ENCODE measurements around the gene MTG2. TPM values are rescaled to one million over a fixed set of nuclear protein-coding genes. Genes with fewer than 3 reads are reported as not detected.

Gene MTG2
- total and polyA plus RNA-seq, 2 donors from 2014 or later, result 36.1 to 45.2 TPM

DNA sequence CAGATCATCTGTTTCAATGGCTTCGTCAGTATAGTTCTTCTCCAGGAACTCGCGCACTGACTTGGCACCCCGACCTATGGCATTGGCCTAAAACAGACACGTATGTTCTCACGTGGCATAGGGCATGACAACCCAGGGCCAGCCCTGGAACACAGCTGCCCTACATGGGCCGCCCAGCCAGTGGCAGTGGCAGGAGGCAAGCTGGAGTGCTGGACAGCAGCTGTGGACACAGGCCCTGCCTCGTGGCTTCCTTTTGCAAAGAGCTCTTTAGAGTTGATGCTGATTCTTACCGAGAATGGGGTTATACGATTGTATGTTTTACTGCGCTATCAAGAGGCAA, 44.7 kb upstream of the MTG2 start:
- DNase-seq (no peak), FAIRE-seq (no peak)
- no peaks in the 10 kb centered on the region for H3K9me3 ChIP-seq (ENCODE audit: control insufficient read depth in 2 of 3, insufficient read depth in 1 of 3, low read length in 3 of 3)
- H3K36me3 ChIP-seq (ENCODE audit: control insufficient read depth in 2 of 3, insufficient read depth in 3 of 3, low read length in 3 of 3), result peaks cover 15 to 54% (median 48%) of the 10 kb centered on the region in 3 donors
- H3K27me3 ChIP-seq (ENCODE audit: control insufficient read depth, insufficient read depth, low read length), result no peaks in the 10 kb centered on the region
- no peak overlapping the region for H3K9ac ChIP-seq (ENCODE audit: low read length in 3 of 3)
- no peak overlapping the region for H3K4me3 ChIP-seq (ENCODE audit: low read length in 3 of 3)
- intact Hi-C loops (cut with DNase I), result loop anchor here (10.0 kb wide), 2 partner anchors 73 to 123 kb away; partner anchors contain the start of gene TAF4
- no peak overlapping the region for H3K27ac ChIP-seq (ENCODE audit: low read depth in 2 of 2, low read length in 2 of 2)
- TF ChIP-seq, protein P1, sequence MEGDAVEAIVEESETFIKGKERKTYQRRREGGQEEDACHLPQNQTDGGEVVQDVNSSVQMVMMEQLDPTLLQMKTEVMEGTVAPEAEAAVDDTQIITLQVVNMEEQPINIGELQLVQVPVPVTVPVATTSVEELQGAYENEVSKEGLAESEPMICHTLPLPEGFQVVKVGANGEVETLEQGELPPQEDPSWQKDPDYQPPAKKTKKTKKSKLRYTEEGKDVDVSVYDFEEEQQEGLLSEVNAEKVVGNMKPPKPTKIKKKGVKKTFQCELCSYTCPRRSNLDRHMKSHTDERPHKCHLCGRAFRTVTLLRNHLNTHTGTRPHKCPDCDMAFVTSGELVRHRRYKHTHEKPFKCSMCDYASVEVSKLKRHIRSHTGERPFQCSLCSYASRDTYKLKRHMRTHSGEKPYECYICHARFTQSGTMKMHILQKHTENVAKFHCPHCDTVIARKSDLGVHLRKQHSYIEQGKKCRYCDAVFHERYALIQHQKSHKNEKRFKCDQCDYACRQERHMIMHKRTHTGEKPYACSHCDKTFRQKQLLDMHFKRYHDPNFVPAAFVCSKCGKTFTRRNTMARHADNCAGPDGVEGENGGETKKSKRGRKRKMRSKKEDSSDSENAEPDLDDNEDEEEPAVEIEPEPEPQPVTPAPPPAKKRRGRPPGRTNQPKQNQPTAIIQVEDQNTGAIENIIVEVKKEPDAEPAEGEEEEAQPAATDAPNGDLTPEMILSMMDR (IDR thresholded peaks at IDR 0.05; ENCODE audit: borderline replicate concordance, extremely low read depth, insufficient read depth), result no peak
- peaks cover 0 to 16% (median 13%) of the 10 kb centered on the region in 3 donors for H3K4me1 ChIP-seq (ENCODE audit: control insufficient read depth in 2 of 3, insufficient read depth in 2 of 3, low read depth in 1 of 3, low read length in 3 of 3)

DNA sequence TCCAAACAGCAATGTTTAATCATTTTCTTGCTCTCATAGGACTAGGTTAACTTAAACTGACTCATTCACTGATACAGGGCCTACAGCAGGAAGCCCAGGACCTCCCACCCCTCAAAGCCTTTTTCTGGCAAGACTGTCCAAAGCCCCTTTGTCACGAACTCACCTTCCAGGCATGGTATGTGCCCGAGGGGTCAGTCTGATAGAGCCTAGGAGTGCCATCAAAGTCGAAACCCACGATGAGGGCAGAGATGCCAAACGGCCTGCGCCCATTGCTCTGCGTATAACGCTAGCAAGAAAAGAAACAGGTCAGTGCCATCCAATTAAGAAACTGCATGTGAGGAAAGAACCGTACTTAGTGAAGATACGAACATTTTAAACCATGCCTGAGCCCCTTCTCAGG, 43.9 kb upstream of the MTG2 start:
- Histone ChIP-seq H3K4me3 (ENCODE audit: low read length in 3 of 3) (no peak overlapping the region), H3K9ac (ENCODE audit: low read length in 3 of 3) (no peak overlapping the region), H3K36me3 (ENCODE audit: control insufficient read depth in 2 of 3, insufficient read depth in 3 of 3, low read length in 3 of 3) (peaks cover 15 to 54% (median 47%) of the 10 kb centered on the region in 3 donors), H3K27ac (ENCODE audit: low read depth in 2 of 2, low read length in 2 of 2) (no peak overlapping the region), H3K9me3 (ENCODE audit: control insufficient read depth in 2 of 3, insufficient read depth in 1 of 3, low read length in 3 of 3) (no peaks in the 10 kb centered on the region), H3K4me1 (ENCODE audit: control insufficient read depth in 2 of 3, insufficient read depth in 2 of 3, low read depth in 1 of 3, low read length in 3 of 3) (peaks cover 0 to 16% (median 13%) of the 10 kb centered on the region in 3 donors), H3K27me3 (ENCODE audit: control insufficient read depth, insufficient read depth, low read length) (no peaks in the 10 kb centered on the region)
- intact Hi-C loops (cut with DNase I), result loop anchor here (10.0 kb wide), 2 partner anchors 74 to 124 kb away; partner anchors contain the start of gene TAF4
- TF ChIP-seq, protein P1 (IDR thresholded peaks at IDR 0.05; ENCODE audit: borderline replicate concordance, extremely low read depth, insufficient read depth), result no peak
- FAIRE-seq, result no peak
- no peak for DNase-seq

DNA sequence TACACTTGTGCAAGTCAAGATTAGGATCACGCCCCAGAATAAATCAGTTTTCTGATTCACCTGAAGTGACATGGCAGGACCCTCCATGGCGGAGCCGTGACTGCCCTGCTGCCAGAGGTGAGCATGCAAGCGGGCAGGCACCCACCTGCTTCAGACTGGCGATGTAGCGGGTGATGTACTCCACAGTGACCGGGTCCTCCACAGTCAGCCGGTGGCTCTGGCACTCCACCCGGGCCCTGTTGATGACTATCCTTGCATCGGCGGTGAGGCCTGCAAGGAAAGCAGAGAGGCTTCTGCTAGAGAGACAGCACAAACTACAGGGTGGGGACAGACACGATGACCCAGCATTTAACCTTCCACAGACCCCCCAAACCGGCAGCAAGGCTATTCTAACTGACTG, 43.2 kb upstream of the MTG2 start:
- H3K9me3 ChIP-seq (ENCODE audit: control insufficient read depth in 2 of 3, insufficient read depth in 1 of 3, low read length in 3 of 3), result no peaks in the 10 kb centered on the region
- peaks cover 15 to 50% (median 44%) of the 10 kb centered on the region in 3 donors for H3K36me3 ChIP-seq (ENCODE audit: control insufficient read depth in 2 of 3, insufficient read depth in 3 of 3, low read length in 3 of 3)
- H3K27me3 ChIP-seq (ENCODE audit: control insufficient read depth, insufficient read depth, low read length), result no peaks in the 10 kb centered on the region
- no peak overlapping the region for H3K27ac ChIP-seq (ENCODE audit: low read depth in 2 of 2, low read length in 2 of 2)
- FAIRE-seq, result no peak
- no peak overlapping the region for H3K4me3 ChIP-seq (ENCODE audit: low read length in 3 of 3)
- no peak overlapping the region for H3K9ac ChIP-seq (ENCODE audit: low read length in 3 of 3)
- intact Hi-C loops (cut with DNase I), result loop anchor here (10.0 kb wide), 2 partner anchors 75 to 125 kb away; partner anchors contain the start of gene TAF4
- no peak for DNase-seq
- TF ChIP-seq, protein P1 (IDR thresholded peaks at IDR 0.05; ENCODE audit: borderline replicate concordance, extremely low read depth, insufficient read depth), result no peak
- peaks cover 0 to 16% (median 16%) of the 10 kb centered on the region in 3 donors for H3K4me1 ChIP-seq (ENCODE audit: control insufficient read depth in 2 of 3, insufficient read depth in 2 of 3, low read depth in 1 of 3, low read length in 3 of 3)

DNA sequence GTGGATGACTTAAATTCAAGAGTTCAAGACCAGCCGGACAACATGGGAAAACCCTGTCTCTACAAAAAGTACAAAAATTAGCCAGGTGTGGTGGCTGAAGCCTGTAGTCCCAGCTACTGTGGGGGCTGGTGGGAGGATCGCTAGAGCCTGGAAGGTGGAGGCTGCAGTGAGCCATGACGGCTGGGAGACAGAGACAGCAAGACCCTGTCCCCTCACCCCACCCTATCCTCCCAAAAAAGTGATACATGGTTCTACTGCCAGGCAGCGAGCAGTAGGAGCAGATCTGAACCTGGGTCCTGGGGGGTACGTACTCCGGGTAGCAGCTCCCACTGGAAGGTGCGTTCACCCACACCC, 41.8 kb upstream of the MTG2 start:
- H3K9ac ChIP-seq (ENCODE audit: low read length in 3 of 3), result no peak overlapping the region
- peaks cover 15 to 43% (median 36%) of the 10 kb centered on the region in 3 donors for H3K36me3 ChIP-seq (ENCODE audit: control insufficient read depth in 2 of 3, insufficient read depth in 3 of 3, low read length in 3 of 3)
- no peak overlapping the region for H3K4me3 ChIP-seq (ENCODE audit: low read length in 3 of 3)
- H3K4me1 ChIP-seq (ENCODE audit: control insufficient read depth in 2 of 3, insufficient read depth in 2 of 3, low read depth in 1 of 3, low read length in 3 of 3), result peaks cover 2 to 27% (median 24%) of the 10 kb centered on the region in 3 donors
- DNase-seq (no peak), FAIRE-seq (no peak)
- TF ChIP-seq, protein P1 (IDR thresholded peaks at IDR 0.05; ENCODE audit: borderline replicate concordance, extremely low read depth, insufficient read depth), result no peak
- no peak overlapping the region for H3K27ac ChIP-seq (ENCODE audit: low read depth in 2 of 2, low read length in 2 of 2)
- intact Hi-C loops (cut with DNase I), result no loop called here
- no peaks in the 10 kb centered on the region for H3K9me3 ChIP-seq (ENCODE audit: control insufficient read depth in 2 of 3, insufficient read depth in 1 of 3, low read length in 3 of 3)
- no peaks in the 10 kb centered on the region for H3K27me3 ChIP-seq (ENCODE audit: control insufficient read depth, insufficient read depth, low read length)

Data from kidney (tissue), 14 donors.